A549 (cell line): Measurements from ENCODE around the gene IGSF23. TPM values are rescaled to one million over a fixed set of nuclear protein-coding genes. Genes with fewer than 3 reads are reported as not detected.

ENCODE experiments used
- ATAC-seq, 2 experiments: fragments of 200-7000 bp in 1 of 2; fragments of >200 bp in 1 of 2; cut with Nextera tagmentation in 1 of 2; cut with Tn5 transposase in 1 of 2; 3 replicates each; pipeline versions ENCODE4 v1.8.0 to v1.9.1; 2018 to 2020; ENCODE audit warnings: mild to moderate bottlenecking in 1 of 2, moderate library complexity in 1 of 2
- CTCF ChIA-PET: fragments of 300-600 bp; sonication (Branson Sonifier 250); formaldehyde crosslinking; extraction: SDS; loops from one replicate; lab custom pipeline; 2021; ENCODE audit warnings: antibody characterized with exemption, inconsistent platforms; lab: Yijun Ruan, JAX
- POLR2A ChIA-PET: fragments of 350-600 bp; formaldehyde crosslinking; extraction: SDS; loops from one replicate; lab custom pipeline; 2021; ENCODE audit warnings: antibody characterized with exemption, inconsistent platforms; lab: Yijun Ruan, JAX
- DNase-seq, 2 experiments: peaks; one replicate each; pipeline versions ENCODE4 v3.0.0 to v3.0.0-alpha.2; 2011 to 2016; ENCODE audit warnings: low read depth in 1 of 2, low spot score in 1 of 2
- FAIRE-seq: peaks from 2 replicates; lab custom pipeline; 2011; peaks lifted over from hg19 to GRCh38; lab: Jason Lieb, UNC
- H3K27ac ChIP-seq, 2 experiments: fragments of >200 bp; sonication (Bioruptor Twin); formaldehyde crosslinking; 3 replicates each; pipeline ENCODE4 v1.5.1; 2016 to 2017
- H3K4me1 ChIP-seq: fragments of >200 bp; sonication (Bioruptor Twin); formaldehyde crosslinking; 3 replicates; pipeline ENCODE4 v1.6.1; 2016
- H3K4me2 ChIP-seq: fragments of >200 bp; sonication (Bioruptor Twin); formaldehyde crosslinking; 3 replicates; pipeline ENCODE4 v1.6.1; 2016
- H3K4me3 ChIP-seq: fragments of >200 bp; sonication (Bioruptor Twin); formaldehyde crosslinking; 3 replicates; pipeline ENCODE4 v1.5.1; 2016
- H3K9me3 ChIP-seq: fragments of >200 bp; sonication (Bioruptor Twin); formaldehyde crosslinking; 3 replicates; pipeline ENCODE4 v1.6.1; 2016
- BCL3 ChIP-seq: fragments of >200 bp; sonication (Bioruptor Twin); formaldehyde crosslinking; IDR thresholded peaks from 3 replicates; pipeline ENCODE4 v1.6.1; 2016
- CBX2 ChIP-seq: fragments of 200-600 bp; sonication (generic); IDR thresholded peaks from 2 replicates; pipeline ENCODE4 v1.6.1; 2016; ENCODE audit warnings: low read depth, mild to moderate bottlenecking, borderline replicate concordance
- CEBPB ChIP-seq, 2 experiments: fragments of >200 bp in 1 of 2; sonication (Bioruptor Twin) in 1 of 2; formaldehyde crosslinking in 1 of 2; IDR thresholded peaks; 2 replicates each; pipeline ENCODE4 v1.6.1; 2012 to 2016
- CHD4 ChIP-seq: fragments of 200-600 bp; sonication (generic); IDR thresholded peaks from 2 replicates; pipeline ENCODE4 v1.6.1; 2016; ENCODE audit warnings: antibody characterized with exemption, mild to moderate bottlenecking, borderline replicate concordance
- EHMT2 ChIP-seq: fragments of 200-600 bp; sonication (generic); IDR thresholded peaks from 2 replicates; pipeline ENCODE4 v1.6.1; 2016; ENCODE audit warnings: antibody characterized with exemption, low read depth, mild to moderate bottlenecking, moderate library complexity
- ELK1 ChIP-seq: fragments of 150-350 bp; IDR thresholded peaks from 2 replicates; pipeline ENCODE4 v1.6.1; 2014; ENCODE audit warnings: low read depth, mild to moderate bottlenecking, low read length
- ESRRA ChIP-seq: fragments of 150-350 bp; IDR thresholded peaks from 2 replicates; pipeline ENCODE4 v1.6.1; 2014; ENCODE audit warnings: mild to moderate bottlenecking, low read length, borderline replicate concordance
- FOSL2 ChIP-seq, 2 experiments: fragments of 450-650 bp in 1 of 2; fragments of >200 bp in 1 of 2; sonication (Bioruptor Twin) in 1 of 2; formaldehyde crosslinking; IDR thresholded peaks; 2 replicates each; pipeline versions ENCODE4 v1.5.0 to v1.6.1; 2016 to 2020; ENCODE audit warnings: mild to moderate bottlenecking in 1 of 2, moderate library complexity in 1 of 2
- FOXS1 ChIP-seq: fragments of 250-450 bp; sonication (Bioruptor Pico); IDR thresholded peaks from 2 replicates; pipeline ENCODE4 v1.5.0; 2020; ENCODE audit warnings: mild to moderate bottlenecking, moderate library complexity
- GATA3 ChIP-seq: IDR thresholded peaks from 2 replicates; pipeline ENCODE4 v1.6.1; 2012; ENCODE audit warnings: borderline replicate concordance
- HOXB13 ChIP-seq: fragments of 250-450 bp; sonication (Bioruptor Pico); IDR thresholded peaks from 2 replicates; pipeline ENCODE4 v1.5.0; 2020; ENCODE audit warnings: low read depth, mild to moderate bottlenecking, moderate library complexity
- HOXB5 ChIP-seq: fragments of 250-450 bp; sonication (Bioruptor Pico); IDR thresholded peaks from 2 replicates; pipeline ENCODE4 v1.5.0; 2020; ENCODE audit warnings: mild to moderate bottlenecking, moderate library complexity
- JUNB ChIP-seq: fragments of >200 bp; sonication (Bioruptor Twin); formaldehyde crosslinking; IDR thresholded peaks from 2 replicates; pipeline ENCODE4 v1.6.1; 2016
- KDM1A ChIP-seq: fragments of 200-600 bp; sonication (generic); IDR thresholded peaks from 2 replicates; pipeline ENCODE4 v1.6.1; 2016; ENCODE audit warnings: low read depth, mild to moderate bottlenecking
- MAFK ChIP-seq: fragments of 450-650 bp; IDR thresholded peaks from 2 replicates; pipeline ENCODE4 v1.6.1; 2014; ENCODE audit not compliant: partially characterized antibody
- MAX ChIP-seq: IDR thresholded peaks from 2 replicates; pipeline ENCODE4 v1.6.1; 2012
- MYC ChIP-seq: IDR thresholded peaks from 2 replicates; pipeline ENCODE4 v1.6.1; 2012; ENCODE audit warnings: mild to moderate bottlenecking, inconsistent platforms, low read length, improper control_type of control experiment, borderline replicate concordance
- NFE2L2 ChIP-seq: fragments of 150-350 bp; conservative IDR thresholded peaks from 2 replicates; pipeline ENCODE4 v1.6.1; 2014; ENCODE audit warnings: low read length
- NR3C1 ChIP-seq: fragments of >200 bp; sonication (Bioruptor Twin); formaldehyde crosslinking; IDR thresholded peaks from 3 replicates; pipeline ENCODE4 v1.6.1; 2017
- PBX3 ChIP-seq: IDR thresholded peaks from 2 replicates; pipeline ENCODE4 v1.6.1; 2012
- PHF8 ChIP-seq: fragments of 200-600 bp; sonication (generic); IDR thresholded peaks from 2 replicates; pipeline ENCODE4 v1.6.1; 2016; ENCODE audit warnings: low read depth, mild to moderate bottlenecking, antibody characterized with exemption, moderate library complexity, borderline replicate concordance
- POLR2AphosphoS2 ChIP-seq: conservative IDR thresholded peaks from 2 replicates; pipeline ENCODE4 v1.6.1; 2012; ENCODE audit warnings: low read length, improper control_type of control experiment, inconsistent platforms
- RARB ChIP-seq: fragments of 250-450 bp; sonication (Bioruptor Pico); IDR thresholded peaks from 2 replicates; pipeline ENCODE4 v1.8.0; 2021; ENCODE audit warnings: mild to moderate bottlenecking, moderate library complexity
- RCOR1 ChIP-seq: fragments of 150-350 bp; IDR thresholded peaks from 2 replicates; pipeline ENCODE4 v1.6.1; 2014; ENCODE audit warnings: antibody characterized with exemption, low read length, low read depth
- RFX5 ChIP-seq: fragments of 450-650 bp; IDR thresholded peaks from 2 replicates; pipeline ENCODE4 v1.7.1; 2014; ENCODE audit warnings: antibody characterized with exemption, mild to moderate bottlenecking, moderate library complexity
- SMC3 ChIP-seq: fragments of >200 bp; sonication (Bioruptor Twin); formaldehyde crosslinking; IDR thresholded peaks from 3 replicates; pipeline ENCODE4 v1.6.1; 2018; ENCODE audit warnings: inconsistent platforms
- USF2 ChIP-seq: fragments of 450-650 bp; IDR thresholded peaks from 2 replicates; pipeline ENCODE4 v1.6.1; 2014; ENCODE audit warnings: antibody characterized with exemption
- ZC3H11A ChIP-seq: fragments of 450-650 bp; IDR thresholded peaks from 2 replicates; pipeline ENCODE4 v1.6.1; 2014; ENCODE audit warnings: antibody characterized with exemption, mild to moderate bottlenecking
- ZFP36 ChIP-seq: fragments of 450-650 bp; IDR thresholded peaks from 2 replicates; pipeline ENCODE4 v1.6.1; 2014; ENCODE audit warnings: borderline replicate concordance; ENCODE audit not compliant: partially characterized antibody
- ZNF302 ChIP-seq: fragments of 250-450 bp; sonication (Bioruptor Pico); IDR thresholded peaks from 2 replicates; pipeline ENCODE4 v1.9.0; 2021; ENCODE audit warnings: inconsistent platforms, mild to moderate bottlenecking, moderate library complexity
- WGBS: methylation state at CpG from one replicate; pipeline ENCODE4 v1.1.6; 2017; ENCODE audit errors: missing lambda C conversion rate; 5-methylcytosine and 5-hydroxymethylcytosine counted together
- polyA plus RNA-seq, 4 experiments: library from polyadenylated mRNA; depleted of rRNA in 3 of 4; stranded (reverse); fragments of >200 nt; fragmentation: RNase III in 1 of 4; extraction: RNeasy Plus Mini Kit Qiagen cat#74134 plus additional on column Dnase treatment in 1 of 4; gene quantifications; 2 replicates in 3 of 4; 3 replicates in 1 of 4; pipeline ENCODE4 v1.2.3, GENCODE V29; 2011 to 2017

Gene IGSF23
- polyA plus RNA-seq, 2 of the 4 experiments (the other 2 are of a cell fraction), result 0.14 to 0.35 TPM

- Histone ChIP-seq H3K4me1 (peaks cover 60% of the 10 kb centered on the region), H3K4me2 (peak overlapping the region; percentile 29), H3K4me3 (no peak overlapping the region), H3K9me3 (peaks cover 4% of the 10 kb centered on the region; the same call in 1 of the 3 replicates), H3K27ac (peak overlapping the region; percentile 84 to 97)
- FAIRE-seq (peak; percentile 23), ATAC-seq (peak; percentile 47 to 57; a peak in 5 of 6 replicates), DNase-seq (no peak)
- POLR2A ChIA-PET, result no interaction called here
- TF ChIP-seq KDM1A, result no peak
- no peak for TF ChIP-seq ZNF302 (CRISPR knock-in tag)
- TF ChIP-seq HOXB5, result no peak
- TF ChIP-seq CHD4, result no peak
- TF ChIP-seq NR3C1, result no peak
- TF ChIP-seq POLR2AphosphoS2, result no peak
- no peak for TF ChIP-seq BCL3
- TF ChIP-seq GATA3, result peak; percentile 51; the same call in 1 of the 2 replicates
- TF ChIP-seq USF2, result no peak
- no peak for TF ChIP-seq HOXB13 (CRISPR knock-in tag)
- TF ChIP-seq RCOR1, result no peak
- TF ChIP-seq ESRRA, result no peak
- peak; percentile 22; the same call in 1 of the 2 replicates for TF ChIP-seq FOSL2 (IDR thresholded peaks at IDR 0.05)
- no peak for TF ChIP-seq FOSL2 (CRISPR knock-in tag; IDR thresholded peaks at IDR 0.05)
- TF ChIP-seq ZFP36, result no peak
- 0 out of 2 replicates have a peak, but pooled peaks have one; percentile 12 for TF ChIP-seq MAX
- no peak for TF ChIP-seq ZC3H11A
- TF ChIP-seq SMC3, result no peak
- no peak for TF ChIP-seq PHF8
- TF ChIP-seq JUNB, result no peak
- peak; percentile 58 for TF ChIP-seq MAFK
- no peak for TF ChIP-seq NFE2L2
- WGBS, result 81% methylated on average over 3 of the region's 3 CpGs
- CTCF ChIA-PET, result interaction anchor here (0.7 to 8.6 kb wide), 15 partner anchors 8 to 209 kb away, joined by 3 to 62 read pairs (median 3); partner anchors contain the start of gene PVR
Measured at GRCh38 chr19:44635581-44636438, 22.4 kb downstream of the IGSF23 start.

GRCh38 chr19:44636439-44637389, 23.4 kb downstream of the IGSF23 start:
- WGBS, result 76% methylated on average over 11 of the region's 11 CpGs
- no peak for FAIRE-seq
- Histone ChIP-seq H3K4me2 (peak overlapping the region; percentile 29), H3K4me1 (peaks cover 63% of the 10 kb centered on the region), H3K9me3 (peaks cover 4% of the 10 kb centered on the region; the same call in 1 of the 3 replicates), H3K27ac (peak overlapping the region; percentile 84 to 97), H3K4me3 (no peak overlapping the region)
- ChIA-PET POLR2A (no interaction called here), CTCF (interaction anchor here (0.7 to 8.6 kb wide), 9 partner anchors 12 to 678 kb away, joined by 3 to 62 read pairs (median 5); no protein-coding TSS in a partner anchor)
- no peak for DNase-seq
- no peak for ATAC-seq
- TF ChIP-seq CBX2, result no peak
- no peak for TF ChIP-seq PHF8
- TF ChIP-seq ELK1, result no peak
- no peak for TF ChIP-seq KDM1A
- no peak for TF ChIP-seq RFX5
- TF ChIP-seq SMC3, result no peak
- no peak for TF ChIP-seq PBX3
- no peak for TF ChIP-seq FOXS1 (CRISPR knock-in tag)
- no peak for TF ChIP-seq RARB
- TF ChIP-seq MYC, result no peak
- no peak for TF ChIP-seq EHMT2
- TF ChIP-seq CEBPB (IDR thresholded peaks at IDR 0.05), result no peak
